IMR-90 (cell line): Measurements from ENCODE around the gene FCHO1. TPM values are rescaled to one million over a fixed set of nuclear protein-coding genes. Genes with fewer than 3 reads are reported as not detected.

ENCODE experiments used
- ATAC-seq: fragments of 200-7000 bp; cut with Tn5 transposase; 2 replicates; pipeline ENCODE4 v1.9.1; 2020; ENCODE audit warnings: low read depth, mild to moderate bottlenecking, moderate library complexity
- BruUV-seq: library from RNA; stranded (reverse); fragments of 400-500 nt; replicated peaks from 2 replicates; lab custom pipeline; 2021; lab: Mats Ljungman, UMichigan
- CTCF ChIA-PET: fragments of 300-600 bp; formaldehyde crosslinking; extraction: SDS; loops from one replicate; lab custom pipeline; 2021; ENCODE audit warnings: antibody characterized with exemption; lab: Yijun Ruan, JAX
- POLR2A ChIA-PET: fragments of 300-600 bp; sonication (Branson Sonifier 250); formaldehyde crosslinking; loops from one replicate; lab custom pipeline; 2022; ENCODE audit warnings: antibody characterized with exemption; ENCODE audit not compliant: unreplicated experiment; lab: Charles Lee
- DNase-seq: peaks from one replicate; pipeline ENCODE4 v3.0.0; 2013
- H2AFZ ChIP-seq: replicated peaks from 2 replicates; pipeline ENCODE3; 2013; ENCODE audit warnings: low read length, mild to moderate bottlenecking; ENCODE audit not compliant: poor library complexity
- H2AK5ac ChIP-seq: 2 replicates; pipeline ENCODE4 v1.6.1; 2013; ENCODE audit warnings: low read depth, low read length, inconsistent platforms
- H2AK9ac ChIP-seq: replicated peaks from 2 replicates; pipeline ENCODE3; 2013; ENCODE audit warnings: mild to moderate bottlenecking, low read depth, low read length, moderate library complexity; ENCODE audit not compliant: poor library complexity
- H2BK120ac ChIP-seq: 2 replicates; pipeline ENCODE4 v1.6.1; 2013; ENCODE audit warnings: low read depth, low read length, inconsistent platforms
- H2BK15ac ChIP-seq: 3 replicates; pipeline ENCODE4 v1.6.1; 2013; ENCODE audit warnings: low read depth, low read length, inconsistent platforms
- H2BK20ac ChIP-seq: 2 replicates; pipeline ENCODE4 v1.6.1; 2013; ENCODE audit warnings: low read depth, mild to moderate bottlenecking, inconsistent platforms, low read length, moderate library complexity
- H2BK5ac ChIP-seq: 2 replicates; pipeline ENCODE4 v1.6.1; 2013; ENCODE audit warnings: mild to moderate bottlenecking, low read depth, low read length, inconsistent platforms; ENCODE audit not compliant: poor library complexity, severe bottlenecking
- H3K14ac ChIP-seq: replicated peaks from 2 replicates; pipeline ENCODE4 v1.6.1; 2013; ENCODE audit warnings: low read depth, low read length, inconsistent platforms
- H3K18ac ChIP-seq: 2 replicates; pipeline ENCODE4 v1.6.1; 2013; ENCODE audit warnings: low read depth, low read length, control low read depth
- H3K23ac ChIP-seq: 2 replicates; pipeline ENCODE4 v1.6.1; 2013; ENCODE audit warnings: low read depth, low read length, inconsistent platforms
- H3K27ac ChIP-seq: 2 replicates; pipeline ENCODE4 v1.5.1; 2013; ENCODE audit warnings: mild to moderate bottlenecking, control low read depth, low read length; ENCODE audit not compliant: insufficient read depth
- H3K27me3 ChIP-seq: 2 replicates; pipeline ENCODE4 v1.6.1; 2013; ENCODE audit warnings: low read length; ENCODE audit not compliant: control insufficient read depth, insufficient read depth
- H3K36me3 ChIP-seq: 2 replicates; pipeline ENCODE4 v1.6.1; 2013; ENCODE audit warnings: low read length, mixed read lengths; ENCODE audit not compliant: control insufficient read depth, insufficient read depth
- H3K4ac ChIP-seq: 2 replicates; pipeline ENCODE4 v1.6.1; 2013; ENCODE audit warnings: low read depth, low read length, inconsistent platforms
- H3K4me1 ChIP-seq: 2 replicates; pipeline ENCODE4 v1.6.1; 2013; ENCODE audit warnings: low read length, mixed read lengths; ENCODE audit not compliant: control insufficient read depth, insufficient read depth
- H3K4me2 ChIP-seq: 2 replicates; pipeline ENCODE4 v1.6.1; 2013; ENCODE audit warnings: low read depth, mild to moderate bottlenecking, control low read depth, low read length, moderate library complexity
- H3K4me3 ChIP-seq: 2 replicates; pipeline ENCODE4 v1.5.1; 2013; ENCODE audit warnings: low read depth, mild to moderate bottlenecking, control low read depth, low read length, moderate library complexity; ENCODE audit not compliant: insufficient read depth
- H3K56ac ChIP-seq: 2 replicates; pipeline ENCODE4 v1.6.1; 2013; ENCODE audit warnings: low read length, inconsistent platforms; ENCODE audit not compliant: insufficient read depth; ENCODE audit errors: extremely low read depth
- H3K79me1 ChIP-seq, 2 experiments: 2 replicates each; pipeline ENCODE4 v1.6.1; 2013; ENCODE audit warnings: low read length in 2 of 2, inconsistent platforms in 1 of 2, low read depth in 1 of 2
- H3K9ac ChIP-seq: 2 replicates; pipeline ENCODE4 v1.6.1; 2013; ENCODE audit warnings: low read depth, low read length, control low read depth
- H3K9me1 ChIP-seq: 2 replicates; pipeline ENCODE4 v1.6.1; 2013; ENCODE audit warnings: low read length, inconsistent platforms; ENCODE audit not compliant: insufficient read depth
- H3K9me3 ChIP-seq: 2 replicates; pipeline ENCODE4 v1.6.1; 2013; ENCODE audit warnings: low read length; ENCODE audit not compliant: control insufficient read depth, insufficient read depth
- H4K20me1 ChIP-seq: 2 replicates; pipeline ENCODE4 v1.6.1; 2013; ENCODE audit warnings: low read length, inconsistent platforms; ENCODE audit not compliant: insufficient read depth
- H4K5ac ChIP-seq: 2 replicates; pipeline ENCODE4 v1.6.1; 2013; ENCODE audit warnings: mild to moderate bottlenecking, low read depth, low read length, control low read depth
- H4K8ac ChIP-seq, 2 experiments: 2 replicates each; pipeline ENCODE4 v1.6.1; 2013; ENCODE audit warnings: low read depth in 2 of 2, low read length in 2 of 2, control low read depth in 1 of 2, inconsistent platforms in 1 of 2
- H4K91ac ChIP-seq: 2 replicates; pipeline ENCODE4 v1.6.1; 2013; ENCODE audit warnings: low read depth, low read length, inconsistent platforms; ENCODE audit not compliant: insufficient read depth
- ELK1 ChIP-seq: fragments of 150-350 bp; IDR thresholded peaks from 2 replicates; pipeline ENCODE4 v1.6.1; 2016; ENCODE audit warnings: low read depth, mild to moderate bottlenecking, low read length, moderate library complexity, borderline replicate concordance
- MAZ ChIP-seq: IDR thresholded peaks from 2 replicates; pipeline ENCODE4 v1.6.1; 2012; ENCODE audit warnings: low read depth, mild to moderate bottlenecking, low read length, improper control_type of control experiment, moderate library complexity, borderline replicate concordance
- RAD21 ChIP-seq: IDR thresholded peaks from 2 replicates; pipeline ENCODE4 v1.6.1; 2012; ENCODE audit warnings: low read length, improper control_type of control experiment
- WGBS, 2 experiments: methylation state at CpG; one replicate each; pipeline versions ENCODE4 v1.1.5 to v1.1.7; 2013; ENCODE audit warnings: missing lambda C conversion rate in 2 of 2; ENCODE audit not compliant: insufficient read length in 1 of 2; ENCODE audit errors: extremely low coverage in 2 of 2; 5-methylcytosine and 5-hydroxymethylcytosine counted together
- dilution Hi-C: fragments of 300-500 bp; cut with HindIII; formaldehyde crosslinking; loops from one replicate; pipeline ENCODE4 v1.14.3; 2018; ENCODE audit warnings: low sequenced_read_pairs; ENCODE audit not compliant: unreplicated experiment
- in situ Hi-C: fragments of 300-500 bp; cut with MboI; formaldehyde crosslinking; loops from 3 replicates; pipeline ENCODE4 v1.14.3; 2019; ENCODE audit warnings: low sequenced_read_pairs, inconsistent platforms, mixed read lengths
- intact Hi-C: fragments of 100-400 bp; cut with micrococcal nuclease; formaldehyde crosslinking; loops from 2 replicates; pipeline ENCODE4 v1.10.0; 2022
- polyA plus RNA-seq, 3 experiments: library from polyadenylated mRNA; depleted of rRNA; stranded (reverse); fragments of >200 nt; gene quantifications; 2 replicates each; pipeline ENCODE4 v1.2.3, GENCODE V29; 2012; ENCODE audit warnings: low replicate concordance in 1 of 3
- total RNA-seq: library from RNA; depleted of rRNA; stranded (reverse); fragments of >200 nt; gene quantifications from 2 replicates; pipeline ENCODE4 v1.2.3, GENCODE V29; 2012

The FCHO1 gene
- total and polyA plus RNA-seq, 2 of the 4 experiments (the other 2 are of a cell fraction): 0.18 to 1.0 TPM

- no peak overlapping the region for H2BK5ac ChIP-seq
- peak overlapping the region; percentile 5 for H2AFZ ChIP-seq
- H3K56ac ChIP-seq: no peak overlapping the region
- no peak overlapping the region for H3K9ac ChIP-seq
- no peak overlapping the region for H3K14ac ChIP-seq
- H2BK120ac ChIP-seq: no peak overlapping the region
- H3K4me2 ChIP-seq: no peak overlapping the region
- peak; percentile 62 for DNase-seq
- H2AK9ac ChIP-seq: no peak overlapping the region
- in situ Hi-C loops (no loop called here), intact Hi-C loops (loop anchor here (10.0 kb wide), 2 partner anchors 268 to 308 kb away; no protein-coding TSS in a partner anchor), dilution Hi-C loops (no loop called here)
- no peak overlapping the region for H3K23ac ChIP-seq
- no peak overlapping the region for H3K27ac ChIP-seq
- no peaks in the 10 kb centered on the region for H3K27me3 ChIP-seq
- H3K9me1 ChIP-seq: no peaks in the 10 kb centered on the region
- no peak overlapping the region for H3K4me3 ChIP-seq
- ChIA-PET CTCF (interaction anchor here (0.5 kb wide), 1 partner anchor 254 kb away, joined by 3 read pairs; no protein-coding TSS in a partner anchor), POLR2A (no interaction called here)
- H3K9me3 ChIP-seq: no peaks in the 10 kb centered on the region
- H4K8ac ChIP-seq: no peak overlapping the region
- 50% methylated on average over 6 of the region's 17 CpGs; no CpG with 5 or more reads in 1 of the 2 experiments for WGBS, 2 experiments
- no peak overlapping the region for H3K18ac ChIP-seq
- no peak overlapping the region for H2BK20ac ChIP-seq
- BruUV-seq: no TSS peak
- no peaks in the 10 kb centered on the region for H3K79me1 ChIP-seq
- no peak for TF ChIP-seq RAD21
- TF ChIP-seq MAZ: no peak
- no peak for TF ChIP-seq ELK1
- H2BK15ac ChIP-seq: no peak overlapping the region
- no peak overlapping the region for H3K4ac ChIP-seq
- no peak overlapping the region for H4K5ac ChIP-seq
- H3K36me3 ChIP-seq: no peaks in the 10 kb centered on the region
- H3K4me1 ChIP-seq: no peaks in the 10 kb centered on the region
- H4K20me1 ChIP-seq: no peaks in the 10 kb centered on the region
- ATAC-seq: peak; percentile 71
- H4K91ac ChIP-seq: no peak overlapping the region
- H2AK5ac ChIP-seq: no peak overlapping the region
Observed at GRCh38 chr19:17762505-17763229, 11.4 kb downstream of the FCHO1 start.
